Middle frontal gyrus (tissue), 1 donor: ENCODE results near the gene QSOX1.

ENCODE experiments used
- DNase-seq: peaks from one replicate; pipeline ENCODE4 v3.0.0-alpha.2; 2015; ENCODE audit warnings: low spot score; ENCODE audit errors: extremely low spot score

QSOX1 gene

GRCh38 chr1:180145446-180145845 is 9.2 kb upstream of the QSOX1 start:
- no peak for DNase-seq

GRCh38 chr1:180150982-180151381 is 3.7 kb upstream of the QSOX1 start:
- DNase-seq = no peak

GRCh38 chr1:180151508-180151907 is 3.2 kb upstream of the QSOX1 start:
- DNase-seq = no peak

- no peak for DNase-seq
Observed at GRCh38 chr1:180152588-180152987, 2.1 kb upstream of the QSOX1 start.

GRCh38 chr1:180153032-180153431 is 1.6 kb upstream of the QSOX1 start:
- no peak for DNase-seq

- no peak for DNase-seq
Observed at GRCh38 chr1:180154003-180154324, 705 bp upstream of the QSOX1 start.

GRCh38 chr1:180155182-180155682 is 563 bp downstream of the QSOX1 start:
- DNase-seq = no peak

GRCh38 chr1:180156201-180156600 is 1.5 kb downstream of the QSOX1 start:
- DNase-seq = no peak

- DNase-seq = no peak
Observed at GRCh38 chr1:180156631-180157091, 2.0 kb downstream of the QSOX1 start.

GRCh38 chr1:180157108-180157507 is 2.4 kb downstream of the QSOX1 start:
- no peak for DNase-seq

GRCh38 chr1:180157576-180158057 is 2.9 kb downstream of the QSOX1 start:
- DNase-seq = no peak

- DNase-seq = no peak
Observed at GRCh38 chr1:180158149-180159147, 3.8 kb downstream of the QSOX1 start.

GRCh38 chr1:180160357-180160756 is 5.7 kb downstream of the QSOX1 start:
- no peak for DNase-seq

GRCh38 chr1:180163041-180163440 is 8.4 kb downstream of the QSOX1 start:
- no peak for DNase-seq

GRCh38 chr1:180165096-180165495 is 10.4 kb downstream of the QSOX1 start:
- no peak for DNase-seq

GRCh38 chr1:180165509-180166435 is 11.1 kb downstream of the QSOX1 start:
- DNase-seq = no peak

GRCh38 chr1:180166436-180166800 is 11.7 kb downstream of the QSOX1 start:
- no peak for DNase-seq

GRCh38 chr1:180167021-180167701 is 12.5 kb downstream of the QSOX1 start:
- no peak for DNase-seq

GRCh38 chr1:180167721-180168467 is 13.2 kb downstream of the QSOX1 start:
- no peak for DNase-seq
